ENCODE measurements around the gene GATA3. TPM values are rescaled to one million over a fixed set of nuclear protein-coding genes. Genes with fewer than 3 reads are reported as not detected.

GATA3 gene
- total RNA-seq, 1 experiment from 2014 or later, result 5.0 TPM

- intact Hi-C loops (cut with micrococcal nuclease; ENCODE audit: unreplicated experiment), result loop anchor here (10.0 kb wide), 1 partner anchor 714 kb away; no protein-coding TSS in a partner anchor
- H3K27ac Mint-ChIP-seq (ENCODE audit: unreplicated experiment), result no peak overlapping the region
- BruUV-seq (replicated peaks), result no TSS peak
- H3K4me3 Mint-ChIP-seq (ENCODE audit: low read depth, unreplicated experiment), result no peak overlapping the region
- CTCF ChIA-PET, result no interaction called here
- H3K9me3 Mint-ChIP-seq (ENCODE audit: low read depth, unreplicated experiment), result no peaks in the 10 kb centered on the region
- H3K36me3 Mint-ChIP-seq (ENCODE audit: insufficient read depth, unreplicated experiment), result peaks cover 7% of the 10 kb centered on the region
- TF ChIP-seq CTCF (IDR thresholded peaks at IDR 0.05; ENCODE audit: unreplicated experiment), result no peak
- peaks cover 93% of the 10 kb centered on the region for H3K27me3 Mint-ChIP-seq (ENCODE audit: unreplicated experiment)
- H3K4me1 Mint-ChIP-seq (ENCODE audit: low read depth, unreplicated experiment), result peaks cover 47% of the 10 kb centered on the region
- DNase-seq, result no peak
Measured at GRCh38 chr10:8040651-8041050, 13.8 kb upstream of the GATA3 start.

- BruUV-seq (replicated peaks), result no TSS peak
- H3K36me3 Mint-ChIP-seq (ENCODE audit: insufficient read depth, unreplicated experiment), result peaks cover 8% of the 10 kb centered on the region
- H3K27me3 Mint-ChIP-seq (ENCODE audit: unreplicated experiment), result peaks cover 95% of the 10 kb centered on the region
- no peaks in the 10 kb centered on the region for H3K9me3 Mint-ChIP-seq (ENCODE audit: low read depth, unreplicated experiment)
- CTCF ChIA-PET, result interaction anchor here (0.6 kb wide), 1 partner anchor 494 kb away, joined by 3 read pairs; no protein-coding TSS in a partner anchor
- H3K27ac Mint-ChIP-seq (ENCODE audit: unreplicated experiment), result no peak overlapping the region
- H3K4me1 Mint-ChIP-seq (ENCODE audit: low read depth, unreplicated experiment), result peaks cover 54% of the 10 kb centered on the region
- intact Hi-C loops (cut with micrococcal nuclease; ENCODE audit: unreplicated experiment), result loop anchor here (10.0 kb wide), 1 partner anchor 713 kb away; no protein-coding TSS in a partner anchor
- TF ChIP-seq CTCF (IDR thresholded peaks at IDR 0.05; ENCODE audit: unreplicated experiment), result no peak
- DNase-seq, result no peak
- no peak overlapping the region for H3K4me3 Mint-ChIP-seq (ENCODE audit: low read depth, unreplicated experiment)
Measured at GRCh38 chr10:8041284-8041991, 13.1 kb upstream of the GATA3 start.

DNA sequence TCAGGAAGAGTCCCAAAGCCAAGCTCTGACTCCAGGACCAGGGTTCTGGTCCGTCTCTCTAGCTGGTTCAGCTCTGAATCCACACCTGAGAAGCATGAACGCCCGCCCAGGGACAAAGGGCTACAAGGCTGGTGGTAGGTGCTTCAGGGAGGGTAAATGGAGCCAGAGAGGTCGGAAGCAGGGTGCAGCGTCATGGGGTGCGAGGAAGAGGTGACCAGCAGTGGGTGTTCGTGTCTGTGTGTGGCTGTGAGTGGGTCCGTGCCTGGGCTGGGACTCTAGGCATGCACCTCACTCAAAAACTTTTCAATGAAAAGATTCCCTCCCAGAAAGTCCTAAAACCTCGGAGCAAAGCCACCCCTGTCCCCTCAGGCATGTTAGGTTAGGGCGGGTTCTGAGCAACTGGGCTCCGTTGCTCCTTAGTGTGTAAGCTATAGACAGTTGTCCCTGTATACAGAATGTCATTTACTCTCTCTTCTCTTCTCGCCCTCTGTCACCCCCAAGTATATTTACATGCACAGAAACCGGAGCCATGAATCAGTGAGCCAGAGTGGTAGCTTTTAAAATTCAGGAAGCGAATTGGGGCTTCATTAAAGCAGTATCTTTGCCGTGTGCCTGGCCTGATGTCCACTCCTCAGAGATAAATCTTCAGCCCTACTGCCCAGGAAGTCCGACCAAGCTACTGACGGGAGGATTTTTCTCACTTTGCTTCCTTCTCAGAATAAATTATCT lies 12.3 kb upstream of the GATA3 start:
- H3K27ac Mint-ChIP-seq (ENCODE audit: unreplicated experiment), result no peak overlapping the region
- DNase-seq, result no peak
- H3K4me3 Mint-ChIP-seq (ENCODE audit: low read depth, unreplicated experiment), result no peak overlapping the region
- H3K9me3 Mint-ChIP-seq (ENCODE audit: low read depth, unreplicated experiment), result no peaks in the 10 kb centered on the region
- peaks cover 55% of the 10 kb centered on the region for H3K4me1 Mint-ChIP-seq (ENCODE audit: low read depth, unreplicated experiment)
- intact Hi-C loops (cut with micrococcal nuclease; ENCODE audit: unreplicated experiment), result loop anchor here (10.0 kb wide), 1 partner anchor 713 kb away; no protein-coding TSS in a partner anchor
- peaks cover 95% of the 10 kb centered on the region for H3K27me3 Mint-ChIP-seq (ENCODE audit: unreplicated experiment)
- H3K36me3 Mint-ChIP-seq (ENCODE audit: insufficient read depth, unreplicated experiment), result peaks cover 8% of the 10 kb centered on the region
- no peak for TF ChIP-seq CTCF (IDR thresholded peaks at IDR 0.05; ENCODE audit: unreplicated experiment)
- BruUV-seq (replicated peaks), result no TSS peak
- CTCF ChIA-PET, result interaction anchor here (1.0 kb wide), 1 partner anchor 29 kb away, joined by 3 read pairs; no protein-coding TSS in a partner anchor

GRCh38 chr10:8042721-8043568 lies 11.5 kb upstream of the GATA3 start:
- peaks cover 95% of the 10 kb centered on the region for H3K27me3 Mint-ChIP-seq (ENCODE audit: unreplicated experiment)
- H3K9me3 Mint-ChIP-seq (ENCODE audit: low read depth, unreplicated experiment), result no peaks in the 10 kb centered on the region
- H3K4me1 Mint-ChIP-seq (ENCODE audit: low read depth, unreplicated experiment), result peaks cover 47% of the 10 kb centered on the region
- intact Hi-C loops (cut with micrococcal nuclease; ENCODE audit: unreplicated experiment), result loop anchor here (10.0 kb wide), 1 partner anchor 712 kb away; no protein-coding TSS in a partner anchor
- H3K27ac Mint-ChIP-seq (ENCODE audit: unreplicated experiment), result no peak overlapping the region
- no TSS peak for BruUV-seq (replicated peaks)
- CTCF ChIA-PET, result interaction anchor here (1.0 kb wide), 1 partner anchor 30 kb away, joined by 3 read pairs; no protein-coding TSS in a partner anchor
- peaks cover 8% of the 10 kb centered on the region for H3K36me3 Mint-ChIP-seq (ENCODE audit: insufficient read depth, unreplicated experiment)
- no peak overlapping the region for H3K4me3 Mint-ChIP-seq (ENCODE audit: low read depth, unreplicated experiment)
- no peak for TF ChIP-seq CTCF (IDR thresholded peaks at IDR 0.05; ENCODE audit: unreplicated experiment)
- no peak for DNase-seq
